Pulmonary artery endothelial cell (primary cell): ENCODE measurements around the gene SAMD8. TPM values are rescaled to one million over a fixed set of nuclear protein-coding genes. Genes with fewer than 3 reads are reported as not detected.
"Not testable (repeated sequence)": the region's sequence is repeated elsewhere in the genome, so short reads cannot be mapped to it uniquely, and the experiment has no call there.

Source experiments
- DNase-seq: peaks from one replicate; pipeline ENCODE4 v3.0.0-alpha.2; 2011; ENCODE audit warnings: low read depth, low spot score
- total RNA-seq: library from RNA; depleted of rRNA; stranded (reverse); fragments of >200 nt; gene quantifications from 2 replicates; pipeline ENCODE4 v1.2.3, GENCODE V29; 2014

Gene SAMD8
- total RNA-seq, 1 donor from 2014 or later = 28.4 TPM

DNA sequence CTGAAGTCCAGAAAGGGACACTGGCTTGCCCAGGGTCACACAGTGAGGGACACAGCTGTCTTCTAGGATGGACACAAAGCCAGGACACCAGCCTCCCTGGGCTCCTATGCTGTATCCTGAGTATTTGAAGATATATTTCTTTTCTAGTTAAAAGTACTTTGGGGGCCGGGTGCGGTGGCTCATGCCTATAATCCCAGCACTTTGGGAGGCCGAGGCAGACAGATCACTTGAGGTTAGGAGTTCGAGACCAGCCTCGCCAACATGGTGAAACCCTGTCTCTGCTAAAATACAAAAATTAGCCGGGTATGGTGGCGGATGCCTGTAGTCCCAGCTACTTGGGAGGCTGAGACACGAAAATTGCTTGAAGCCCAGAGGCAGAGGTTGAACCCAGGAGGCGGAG lies 4.6 kb upstream of the SAMD8 start:
- DNase-seq = not testable (repeated sequence)

GRCh38 chr10:75107756-75108683 lies 3.4 kb upstream of the SAMD8 start:
- no peak for DNase-seq

- no peak for DNase-seq
Measured at GRCh38 chr10:75108684-75109458, 2.6 kb upstream of the SAMD8 start.

DNA sequence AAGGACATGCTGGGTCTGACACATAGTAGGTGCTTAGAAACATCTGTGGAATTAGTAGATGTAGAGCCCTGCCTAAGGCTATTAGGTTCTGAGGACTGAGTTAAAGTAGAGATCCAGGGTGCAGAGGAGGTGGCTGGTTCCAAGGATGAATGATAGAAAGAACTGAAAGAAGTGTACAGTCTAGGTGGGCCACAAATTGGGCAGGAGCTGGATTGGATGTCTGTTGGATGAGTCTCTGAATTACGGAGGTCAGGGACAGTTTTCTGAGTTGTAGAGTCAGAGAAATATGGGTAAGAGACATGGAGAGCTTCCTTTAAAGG lies 2.0 kb upstream of the SAMD8 start:
- DNase-seq = no peak

GRCh38 chr10:75110006-75110632 lies 1.3 kb upstream of the SAMD8 start:
- no peak for DNase-seq

DNA sequence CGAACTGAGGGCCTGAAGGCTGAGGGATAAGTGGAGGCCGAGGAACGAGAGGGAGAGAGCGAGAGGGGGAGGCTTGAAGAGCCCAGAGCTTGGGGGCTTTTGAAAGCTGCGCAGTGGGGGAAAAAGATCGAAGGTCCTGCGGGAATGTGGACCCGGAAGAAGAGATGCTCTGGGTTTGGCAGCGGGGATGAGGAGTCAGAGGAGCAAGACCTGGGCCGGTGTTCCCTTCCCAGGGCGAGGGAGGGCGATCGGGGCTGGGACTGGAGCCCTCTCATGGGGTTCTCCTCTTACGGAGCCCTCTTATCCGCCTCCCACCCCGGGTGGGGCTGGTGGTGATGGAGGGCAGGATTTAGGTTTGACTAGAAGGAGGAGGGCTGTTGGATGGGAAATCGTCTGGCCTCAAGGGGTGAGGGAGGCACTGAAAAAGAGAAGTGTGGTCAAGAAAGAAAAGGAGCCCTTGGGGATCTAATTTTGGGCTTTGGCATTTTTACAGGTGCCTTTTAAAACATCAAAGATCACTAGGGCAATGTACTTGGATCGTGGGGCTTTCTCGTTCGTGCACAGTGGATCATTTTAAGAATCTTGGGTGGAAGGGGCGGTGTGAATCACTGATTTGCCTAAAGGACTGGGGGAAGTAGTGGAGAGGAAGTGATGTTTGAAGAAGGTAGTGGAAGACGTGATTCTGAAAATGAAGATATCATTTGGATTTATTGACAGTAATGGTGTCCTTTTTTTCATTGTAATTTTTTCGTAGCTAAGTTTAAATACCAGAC lies 637 bp downstream of the SAMD8 start:
- DNase-seq = no peak

GRCh38 chr10:75115137-75115536 lies 3.7 kb downstream of the SAMD8 start:
- no peak for DNase-seq

DNA sequence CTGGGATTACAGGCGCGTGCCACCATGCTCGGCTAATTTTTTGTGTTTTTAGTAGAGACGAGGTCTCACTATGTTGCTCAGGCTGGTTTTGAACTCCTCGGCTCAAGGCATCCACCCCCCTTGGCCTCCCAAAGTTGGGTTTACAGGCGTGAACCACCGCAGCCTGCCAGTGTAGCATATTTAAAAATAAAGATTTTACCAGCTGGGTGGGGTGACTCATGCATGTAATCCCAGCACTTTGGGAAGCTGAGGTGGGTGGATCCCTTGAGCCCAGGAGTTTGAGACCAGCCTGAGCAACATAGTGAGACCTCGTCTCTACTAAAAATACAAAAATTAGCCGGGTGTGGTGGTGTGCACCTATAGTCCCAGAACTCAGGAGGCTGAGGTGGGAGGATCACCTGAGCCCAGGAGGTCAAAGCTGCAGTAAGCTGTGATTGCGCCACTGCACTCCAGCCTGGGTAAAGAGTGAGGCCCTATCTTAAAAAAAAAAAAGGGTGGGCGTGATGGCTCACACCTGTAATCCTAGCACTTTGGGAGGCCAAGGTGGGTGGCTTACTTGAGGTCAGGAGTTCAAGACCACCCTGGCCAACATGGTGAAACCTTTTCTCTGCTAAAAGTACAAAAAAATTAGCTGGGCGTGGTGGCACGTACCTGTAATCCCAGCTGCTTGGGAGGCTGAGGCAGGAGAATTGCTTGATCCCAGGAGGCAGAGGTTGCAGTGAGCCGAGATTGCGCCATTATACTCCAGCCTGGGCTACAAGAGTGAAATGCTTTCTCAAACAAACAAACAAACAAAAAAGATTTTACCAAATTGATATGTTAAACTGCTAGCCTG lies 5.7 kb downstream of the SAMD8 start:
- DNase-seq = not testable (repeated sequence)

DNA sequence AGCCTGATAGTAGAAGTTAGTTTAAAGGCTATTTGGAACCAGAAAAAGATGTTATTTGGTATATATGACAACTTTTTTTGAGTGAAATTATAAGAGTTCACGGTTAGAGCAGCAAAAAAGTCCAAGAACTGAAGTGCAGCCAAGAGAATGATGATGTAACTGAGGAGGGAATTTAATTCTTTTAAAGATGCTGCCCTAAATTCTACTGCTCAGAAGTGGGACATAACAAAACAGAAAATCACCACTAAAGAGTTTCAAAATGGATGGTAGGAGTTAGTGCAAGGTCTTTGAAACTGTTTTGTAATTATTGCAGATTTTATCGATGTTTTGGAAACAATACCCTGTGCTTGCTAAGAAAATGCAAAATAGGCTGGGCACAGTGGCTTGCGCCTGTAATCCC lies 6.5 kb downstream of the SAMD8 start:
- DNase-seq = no peak

DNA sequence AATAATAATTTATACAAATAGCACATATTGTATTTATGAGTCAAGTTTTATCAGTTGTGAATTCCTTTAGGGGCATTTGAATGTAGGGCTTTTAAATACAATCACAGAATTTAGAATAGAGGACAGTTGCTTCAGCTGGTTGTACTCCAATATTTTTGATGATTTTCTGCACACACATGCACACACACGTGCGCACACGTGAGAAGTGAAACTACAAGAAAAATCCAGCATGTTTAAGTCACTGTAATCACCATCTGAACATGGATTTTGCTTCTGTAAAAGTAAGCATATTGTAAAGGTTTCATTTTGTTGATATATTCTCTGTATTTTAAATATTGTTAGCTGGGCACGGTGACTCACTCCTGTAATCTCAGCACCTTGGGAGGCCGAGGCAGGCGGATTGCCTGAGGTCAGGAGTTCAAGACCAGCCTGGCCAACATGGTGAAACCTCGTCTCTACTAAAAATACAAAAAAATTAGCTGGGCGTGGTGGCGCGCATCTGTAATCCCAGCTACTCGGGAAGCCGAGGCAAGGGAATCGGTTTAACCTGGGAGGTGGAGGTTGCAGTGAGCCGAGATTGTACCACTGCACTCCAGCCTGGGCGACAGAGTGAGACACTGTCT lies 8.1 kb downstream of the SAMD8 start:
- DNase-seq = not testable (repeated sequence)

DNA sequence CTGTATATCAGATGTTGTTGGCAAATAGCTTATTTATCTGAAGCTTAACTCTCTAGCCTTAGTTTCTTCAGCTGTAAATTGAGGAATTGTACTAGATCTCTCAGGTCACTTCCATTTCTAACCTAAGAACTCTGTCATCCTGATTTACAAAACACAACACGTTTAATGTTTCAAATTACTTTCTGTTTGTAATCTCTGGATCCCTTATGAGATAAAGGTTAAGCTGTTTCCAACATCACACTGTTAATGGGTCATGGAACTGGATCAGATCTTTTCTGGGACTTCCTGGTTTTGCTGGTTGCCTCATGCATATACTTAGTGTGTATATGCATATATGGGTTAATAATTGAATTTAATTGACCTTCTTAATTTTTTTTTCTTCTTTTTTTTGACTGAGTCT lies 9.9 kb downstream of the SAMD8 start:
- DNase-seq = no peak

- no peak for DNase-seq
Measured at GRCh38 chr10:75122505-75122904, 11.0 kb downstream of the SAMD8 start.

GRCh38 chr10:75123088-75123682 lies 11.7 kb downstream of the SAMD8 start:
- DNase-seq = no peak

- DNase-seq = no peak
Measured at GRCh38 chr10:75126277-75126676, 14.8 kb downstream of the SAMD8 start.

- peak; percentile 49 for DNase-seq
Measured at GRCh38 chr10:75127471-75127870, 16.0 kb downstream of the SAMD8 start.

DNA sequence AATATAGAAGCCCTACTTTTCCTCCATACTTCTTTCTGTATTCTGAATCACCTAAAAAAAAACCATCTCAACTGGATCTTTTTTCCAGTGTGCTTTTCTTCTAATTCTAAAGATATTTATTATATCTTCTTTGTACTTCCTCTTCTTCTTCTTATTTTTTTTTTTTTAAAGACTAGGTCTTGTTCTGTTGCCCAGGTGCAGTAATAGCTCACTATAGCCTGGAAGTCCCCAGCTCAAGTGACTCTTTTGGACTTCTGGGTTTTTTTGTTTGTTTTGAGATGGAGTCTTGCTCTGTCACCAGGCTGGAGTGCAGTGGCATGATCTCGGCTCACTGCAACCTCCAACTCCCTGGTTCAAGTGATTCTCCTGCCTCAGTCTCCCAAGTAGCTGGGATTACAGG lies 17.5 kb downstream of the SAMD8 start:
- DNase-seq = not testable (repeated sequence)

DNA sequence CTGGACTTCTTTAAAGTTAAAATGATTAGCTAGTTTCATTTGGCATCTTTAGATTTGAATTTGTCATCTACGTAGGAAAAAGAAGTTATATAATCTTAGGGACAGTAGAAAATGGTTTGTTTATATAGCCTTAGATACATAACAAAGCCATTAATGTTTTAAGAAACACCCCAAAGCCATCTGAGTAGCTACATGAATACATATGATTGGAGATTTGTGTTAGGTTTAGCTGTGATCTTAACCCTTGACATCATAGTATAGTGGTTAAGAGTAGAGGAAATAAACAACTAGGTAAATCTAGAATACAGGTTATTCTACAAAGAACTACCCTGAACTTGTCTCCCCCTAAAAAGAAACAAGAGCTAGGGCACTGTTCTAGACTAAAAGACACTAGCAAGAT lies 18.1 kb downstream of the SAMD8 start:
- DNase-seq = no peak

GRCh38 chr10:75133701-75134100 lies 22.2 kb downstream of the SAMD8 start:
- not testable (repeated sequence) for DNase-seq

DNA sequence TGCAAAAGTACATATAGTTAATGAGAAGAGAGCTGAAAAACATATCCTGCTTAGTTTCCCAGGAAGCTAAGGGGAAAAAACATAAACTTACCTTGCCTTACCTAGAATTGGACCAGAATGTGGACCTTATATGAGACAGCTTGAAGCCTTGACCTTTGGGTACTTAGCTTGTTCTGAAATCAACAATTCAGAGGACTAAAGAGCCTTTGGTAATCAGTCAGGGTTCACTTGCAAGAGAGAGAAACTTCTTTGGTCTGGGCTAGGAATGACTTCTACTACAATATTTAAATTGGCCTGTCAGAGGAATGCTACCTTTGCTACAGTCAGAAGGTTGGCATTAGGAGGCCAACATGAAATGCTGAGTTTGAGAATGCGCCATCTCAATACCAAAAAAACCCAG lies 24.9 kb downstream of the SAMD8 start:
- DNase-seq = no peak
